SH-SY5Y (cell line): ENCODE measurements around the gene LRRC66.

ENCODE experiments used
- GATA2 ChIP-seq: IDR thresholded peaks from 2 replicates; pipeline ENCODE4 v1.6.1; 2011; ENCODE audit warnings: mild to moderate bottlenecking, low read depth, low read length
- GATA3 ChIP-seq: IDR thresholded peaks from 2 replicates; pipeline ENCODE4 v1.6.1; 2011; ENCODE audit warnings: low read depth, mild to moderate bottlenecking, low read length, moderate library complexity

DNA sequence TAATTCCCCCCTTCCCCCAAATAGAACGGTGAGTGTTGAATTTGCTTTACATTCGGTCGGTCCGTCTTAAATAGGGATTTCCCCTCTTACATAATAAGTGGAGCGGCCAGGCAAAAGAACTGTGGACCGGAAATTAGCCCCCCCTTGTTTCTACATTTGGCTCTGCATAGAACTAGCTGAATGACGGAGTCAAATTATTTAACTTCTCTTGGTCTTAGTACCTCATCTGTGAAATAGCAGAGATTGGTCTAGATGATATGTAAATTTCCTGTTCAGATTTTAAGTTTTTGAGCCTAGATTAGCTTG lies 32.3 kb upstream of the LRRC66 start:
- TF ChIP-seq GATA2 (no peak), GATA3 (no peak)
